ENCODE data around the gene BCL11B.
"Not testable (repeated sequence)": the region's sequence is repeated elsewhere in the genome, so short reads cannot be mapped to it uniquely, and the experiment has no call there.

The BCL11B gene

DNA sequence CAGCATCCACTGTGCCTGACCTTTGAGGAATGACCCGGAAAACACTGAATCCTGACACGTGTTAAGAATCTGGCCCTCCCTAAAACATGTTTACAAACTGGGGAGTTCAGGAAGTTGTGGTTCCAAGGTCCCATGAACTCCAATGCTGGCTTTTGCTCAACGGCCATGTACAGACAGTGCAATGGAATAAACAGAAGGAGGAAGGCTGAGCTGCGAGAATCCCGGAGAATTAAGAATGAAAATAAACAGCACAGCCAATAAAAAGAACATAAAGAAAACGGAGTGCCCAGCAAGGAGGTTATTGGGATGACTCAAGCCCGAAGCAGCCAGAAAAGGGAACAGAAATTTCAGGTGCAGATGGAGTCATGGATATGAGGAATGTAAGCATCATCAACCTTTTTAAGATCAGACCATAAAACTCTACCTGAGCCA lies 32.3 kb downstream of the BCL11B start:
- DNase-seq (ENCODE audit: low read depth), result no peak

DNA sequence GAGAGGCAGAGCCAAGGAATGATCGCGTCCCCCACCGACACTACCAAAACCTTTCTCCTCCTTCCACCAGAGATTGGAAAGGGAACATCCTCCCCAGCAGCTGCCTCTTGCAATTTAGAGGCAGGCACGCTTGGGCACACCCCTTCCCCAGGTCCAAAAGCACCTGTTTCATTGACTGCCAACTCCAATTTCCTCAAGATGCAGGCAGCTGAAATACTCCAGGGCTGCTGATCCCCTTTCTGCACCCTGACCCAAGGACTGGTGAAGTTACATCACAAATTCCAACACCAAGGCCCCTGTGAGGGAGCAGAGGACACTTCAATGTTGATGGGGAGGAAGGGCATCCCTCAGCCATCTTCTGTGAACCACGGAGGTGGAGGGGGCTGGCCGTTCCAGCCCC lies 33.8 kb downstream of the BCL11B start:
- no peak for DNase-seq (ENCODE audit: low read depth)

- no peak for DNase-seq (ENCODE audit: low read depth)
Observed at GRCh38 chr14:99237288-99237687, 34.7 kb downstream of the BCL11B start.

- DNase-seq (ENCODE audit: low read depth), result no peak
Observed at GRCh38 chr14:99236386-99237138, 35.4 kb downstream of the BCL11B start.

DNA sequence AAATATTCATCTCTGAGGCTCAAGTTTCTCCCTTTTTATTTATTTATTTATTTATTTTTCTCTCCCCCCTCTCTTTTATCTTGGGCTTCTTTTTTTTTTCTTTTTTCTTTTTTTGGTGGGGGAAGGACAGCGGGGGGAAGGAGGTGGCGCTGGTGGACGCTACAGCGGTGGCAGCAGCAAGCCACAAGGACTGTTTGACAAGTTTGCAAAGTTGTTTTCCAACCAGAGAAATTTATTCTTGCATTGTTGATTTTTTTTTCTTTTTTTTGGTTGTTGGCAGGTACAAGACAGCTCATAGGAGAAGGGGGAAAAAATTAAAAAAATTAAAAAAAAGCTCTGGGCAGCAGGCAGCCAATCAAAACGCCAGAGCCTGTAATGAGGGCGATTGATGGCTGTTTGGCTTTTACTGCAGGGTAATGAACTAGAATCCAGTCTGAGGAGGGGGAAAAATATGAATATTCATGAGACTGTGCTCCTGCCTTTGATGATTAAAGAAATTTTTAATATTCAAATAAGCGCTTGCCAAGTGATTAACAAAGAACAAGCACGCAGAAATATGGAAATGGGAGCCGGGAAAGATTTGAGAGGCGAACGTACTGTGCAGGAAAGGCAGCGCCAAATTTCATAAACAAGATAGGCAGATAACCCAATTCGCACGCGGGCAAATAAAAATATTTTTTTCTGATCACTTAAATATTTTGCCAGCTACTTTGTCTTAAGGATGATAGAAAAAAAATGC lies 36.2 kb downstream of the BCL11B start:
- DNase-seq (ENCODE audit: low read depth), result no peak

GRCh38 chr14:99234961-99235571 lies 36.9 kb downstream of the BCL11B start:
- peak; percentile 46 for DNase-seq (ENCODE audit: low read depth)

GRCh38 chr14:99234355-99234754 lies 37.6 kb downstream of the BCL11B start:
- no peak for DNase-seq (ENCODE audit: low read depth)

- no peak for DNase-seq (ENCODE audit: low read depth)
Observed at GRCh38 chr14:99233222-99234035, 38.6 kb downstream of the BCL11B start.

DNA sequence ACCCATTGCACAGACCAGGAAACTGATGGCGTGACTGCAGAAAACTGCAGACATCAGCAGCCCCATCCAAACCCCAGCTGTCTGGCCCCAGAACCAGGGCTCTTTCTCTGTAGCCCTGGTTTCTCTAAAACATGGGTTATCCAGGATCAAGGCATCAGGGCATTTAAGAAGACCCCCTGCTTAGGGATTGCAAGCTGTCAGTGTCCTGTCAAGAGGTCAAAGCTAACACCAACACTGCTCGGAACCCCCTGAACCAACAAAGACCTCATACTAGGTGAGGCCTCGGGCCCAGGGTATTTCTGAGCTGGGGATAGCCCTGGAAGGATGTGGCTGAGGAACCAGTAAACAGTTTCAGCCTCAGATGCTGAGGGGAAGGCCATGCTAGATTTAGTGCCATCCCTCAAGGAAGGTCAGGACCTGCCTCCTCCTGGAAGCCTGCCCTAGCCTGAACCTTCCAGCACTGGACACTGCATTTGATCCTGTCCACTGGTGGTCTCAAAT lies 39.2 kb downstream of the BCL11B start:
- no peak for DNase-seq (ENCODE audit: low read depth)

DNA sequence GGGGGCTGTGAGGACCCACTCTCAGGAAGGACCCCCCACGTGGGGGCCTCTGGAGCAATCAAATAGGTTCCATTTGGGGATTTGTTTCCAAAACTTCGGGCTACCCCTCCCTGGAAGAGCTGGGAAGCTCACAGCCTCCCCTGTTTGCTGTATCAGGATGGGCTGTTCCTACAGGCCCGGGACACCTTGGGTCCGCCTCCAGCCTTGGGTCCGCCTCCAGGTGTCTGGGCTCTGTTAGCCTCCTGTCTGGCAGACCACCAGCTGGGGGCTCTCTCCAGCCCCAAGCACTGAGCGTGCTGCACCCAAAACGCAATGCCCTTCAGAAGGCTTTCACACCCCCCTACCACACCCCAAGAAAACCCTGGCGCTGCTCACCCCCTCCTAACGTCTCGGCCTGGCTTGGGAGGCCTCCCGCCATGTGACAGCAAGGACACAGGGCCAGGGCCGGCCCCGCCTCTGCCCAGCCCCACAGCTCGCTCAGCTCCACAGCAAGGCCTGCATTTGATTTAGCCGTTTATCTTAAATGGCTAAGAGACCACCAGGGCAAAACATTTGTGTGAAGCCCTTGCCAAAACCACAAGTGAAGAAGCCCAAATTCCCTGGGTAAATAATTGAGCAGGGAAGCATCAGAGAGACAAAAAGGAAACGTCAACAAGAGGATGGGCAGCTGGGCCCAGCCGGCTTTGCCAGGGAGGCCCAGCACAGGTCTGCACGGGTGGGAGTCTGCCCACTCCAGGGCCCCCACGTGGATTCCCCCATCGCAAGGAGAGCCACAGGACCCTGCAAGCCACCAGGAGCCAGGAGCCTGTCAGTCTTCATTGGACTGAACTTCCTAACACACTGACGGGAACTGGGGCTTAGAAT lies 39.9 kb downstream of the BCL11B start:
- no peak for DNase-seq (ENCODE audit: low read depth)

- DNase-seq (ENCODE audit: low read depth), result no peak
Observed at GRCh38 chr14:99231161-99231849, 40.7 kb downstream of the BCL11B start.

GRCh38 chr14:99230208-99231151 lies 41.5 kb downstream of the BCL11B start:
- DNase-seq (ENCODE audit: low read depth), result peak; percentile 59

- no peak for DNase-seq (ENCODE audit: low read depth)
Observed at GRCh38 chr14:99229654-99230207, 42.3 kb downstream of the BCL11B start.

DNA sequence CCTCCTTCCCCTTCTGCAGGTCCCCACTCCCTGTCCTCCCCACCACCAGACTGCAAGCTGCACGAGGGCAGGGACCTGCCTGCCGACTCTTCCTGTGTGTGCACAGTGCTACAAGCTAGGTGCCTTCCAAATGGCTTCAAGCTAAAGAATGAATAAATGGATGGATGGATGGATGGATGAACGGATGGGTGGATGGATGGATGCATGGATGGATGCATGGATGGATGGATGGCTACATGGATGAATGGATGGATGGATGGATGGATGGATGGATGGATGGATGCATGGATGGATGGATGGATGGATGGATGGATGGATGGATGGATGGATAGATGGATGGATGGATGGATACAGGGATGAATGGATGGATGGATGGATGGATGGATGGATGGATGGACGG lies 43.2 kb downstream of the BCL11B start:
- DNase-seq (ENCODE audit: low read depth), result not testable (repeated sequence)

GRCh38 chr14:99226687-99227086 lies 45.3 kb downstream of the BCL11B start:
- DNase-seq (ENCODE audit: low read depth), result no peak

DNA sequence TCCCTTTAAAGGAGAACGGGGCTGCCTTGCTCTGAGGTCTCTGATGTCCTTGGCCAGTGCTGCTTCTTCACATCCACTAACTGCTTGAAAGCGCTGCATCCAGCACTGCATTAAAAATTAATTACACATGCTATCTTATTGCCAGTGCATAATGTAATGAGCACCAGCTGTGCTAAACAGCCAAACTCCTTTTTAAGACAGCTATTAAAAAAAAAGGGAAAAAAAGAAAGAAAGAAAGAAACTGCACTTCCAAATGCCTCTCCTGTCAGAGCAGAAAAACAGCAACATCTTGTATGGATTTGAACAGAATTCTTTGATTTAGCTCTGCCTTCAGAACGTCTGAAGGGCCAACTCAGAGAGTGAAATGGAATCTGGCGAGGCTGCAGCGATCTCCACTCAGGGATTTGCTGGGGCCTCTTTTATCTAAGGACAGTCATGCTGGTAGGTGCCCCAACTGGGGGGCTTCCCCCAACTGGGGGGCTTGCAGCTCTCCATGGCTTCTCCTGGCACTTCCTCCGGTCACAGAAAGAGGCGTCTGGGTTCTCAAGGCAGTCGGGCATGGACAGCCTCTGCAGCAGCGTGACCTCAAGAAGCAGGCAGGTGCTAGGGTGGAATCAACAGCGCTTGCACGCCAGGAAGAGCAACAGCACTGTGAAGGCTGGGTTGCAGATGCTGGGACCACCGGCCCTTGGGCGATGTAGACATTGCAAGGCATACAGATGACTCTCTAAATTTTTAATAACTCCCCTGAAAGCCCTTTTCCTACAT lies 46.4 kb downstream of the BCL11B start:
- DNase-seq (ENCODE audit: low read depth), result no peak

DNA sequence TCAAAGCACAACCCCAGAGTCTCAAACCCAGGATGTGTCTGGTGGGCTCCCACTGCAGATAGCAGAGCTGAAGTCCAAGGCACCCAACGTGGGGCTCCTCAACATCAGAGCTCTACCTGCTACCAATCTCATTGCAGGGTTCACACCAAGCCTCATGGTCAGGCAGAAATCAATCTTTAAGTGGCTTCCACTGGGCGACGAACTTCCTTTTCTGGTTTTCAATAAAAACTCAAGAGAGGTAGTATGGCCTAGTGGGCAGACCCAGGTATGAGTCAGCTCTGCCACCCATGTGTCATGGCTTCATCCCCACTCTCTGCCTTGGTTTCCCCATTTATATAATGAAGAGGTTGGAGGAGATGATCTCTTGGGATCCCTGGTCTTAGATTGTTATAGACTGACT lies 47.0 kb downstream of the BCL11B start:
- DNase-seq (ENCODE audit: low read depth), result no peak

Measured in stimulated activated CD8-positive, alpha-beta memory T cell treated with anti-CD3 and anti-CD28 coated beads, Interleukin-7, amount 100 ng/mL, for 24 hours (primary cell).